Measurements from ENCODE around the gene STXBP1. TPM values are rescaled to one million over a fixed set of nuclear protein-coding genes. Genes with fewer than 3 reads are reported as not detected.

The STXBP1 gene
- total RNA-seq, 1 experiment from 2014 or later: 10.9 TPM

DNA sequence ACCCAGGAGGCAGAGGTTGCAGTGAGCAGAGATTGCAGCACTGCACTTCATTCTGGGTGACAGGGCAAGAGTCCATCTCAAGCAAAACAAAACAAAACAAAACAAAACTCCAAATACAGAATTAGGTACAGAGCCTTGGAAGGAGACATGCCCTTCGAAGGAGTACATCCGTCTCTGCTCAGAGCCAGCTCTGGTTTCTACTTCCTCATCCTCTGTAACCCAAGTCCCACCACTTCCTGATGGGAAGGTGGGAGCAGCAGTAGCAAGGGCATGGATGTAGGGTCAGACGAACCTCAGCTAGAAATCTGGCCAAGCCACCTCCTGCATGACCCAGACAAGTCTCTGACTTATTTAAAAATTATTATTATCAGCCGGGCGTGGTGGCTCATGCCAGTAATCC, 16.5 kb upstream of the STXBP1 start:
- CTCF ChIA-PET: interaction anchor here (0.6 kb wide), 1 partner anchor 702 kb away, joined by 4 read pairs; no protein-coding TSS in a partner anchor
- BruUV-seq (replicated peaks): no TSS peak

GRCh38 chr9:127598839-127599549, 13.1 kb upstream of the STXBP1 start:
- no peak overlapping the region for H3K4me3 ChIP-seq (ENCODE audit: low read depth, low read length, poor library complexity, severe bottlenecking)
- H3K27ac ChIP-seq (ENCODE audit: low read depth, low read length, poor library complexity, severe bottlenecking): no peak overlapping the region
- CTCF ChIA-PET: no interaction called here
- H3K36me3 ChIP-seq (ENCODE audit: insufficient read depth, low read length, poor library complexity, severe bottlenecking): no peaks in the 10 kb centered on the region
- intact Hi-C loops (cut with micrococcal nuclease; ENCODE audit: unreplicated experiment): no loop called here
- H3K9me3 ChIP-seq (ENCODE audit: low read depth, low read length, poor library complexity, severe bottlenecking): no peaks in the 10 kb centered on the region
- H3K4me1 ChIP-seq (ENCODE audit: insufficient read depth, low read length, poor library complexity, severe bottlenecking): peaks cover 4% of the 10 kb centered on the region
- no TSS peak for BruUV-seq (replicated peaks)
- H3K27me3 ChIP-seq (replicated peaks; ENCODE audit: insufficient read depth, low read depth, low read length, poor library complexity): no peaks in the 10 kb centered on the region
- TF ChIP-seq EZH2 (IDR thresholded peaks at IDR 0.05; ENCODE audit: borderline replicate concordance, low read depth, low read length, poor library complexity, severe bottlenecking): no peak
- TF ChIP-seq CTCF (conservative IDR thresholded peaks at IDR 0.05; ENCODE audit: low read depth, low read length): no peak
- POLR2A ChIA-PET (ENCODE audit: low non-redundant PET): no interaction called here
- peak; percentile 60 for DNase-seq (ENCODE audit: low spot score)

More for the DNA sequence above, 16.5 kb upstream of the STXBP1 start:
- H3K36me3 ChIP-seq (ENCODE audit: insufficient read depth, low read length, poor library complexity, severe bottlenecking): no peaks in the 10 kb centered on the region
- POLR2A ChIA-PET (ENCODE audit: low non-redundant PET): no interaction called here
- H3K4me3 ChIP-seq (ENCODE audit: low read depth, low read length, poor library complexity, severe bottlenecking): no peak overlapping the region
- no peak for DNase-seq (ENCODE audit: low spot score)
- intact Hi-C loops (cut with micrococcal nuclease; ENCODE audit: unreplicated experiment): no loop called here
- TF ChIP-seq EZH2 (IDR thresholded peaks at IDR 0.05; ENCODE audit: borderline replicate concordance, low read depth, low read length, poor library complexity, severe bottlenecking) (no peak), CTCF (conservative IDR thresholded peaks at IDR 0.05; ENCODE audit: low read depth, low read length) (no peak)
- no peak overlapping the region for H3K27ac ChIP-seq (ENCODE audit: low read depth, low read length, poor library complexity, severe bottlenecking)
- H3K27me3 ChIP-seq (replicated peaks; ENCODE audit: insufficient read depth, low read depth, low read length, poor library complexity): no peaks in the 10 kb centered on the region
- peaks cover 4% of the 10 kb centered on the region for H3K4me1 ChIP-seq (ENCODE audit: insufficient read depth, low read length, poor library complexity, severe bottlenecking)
- H3K9me3 ChIP-seq (ENCODE audit: low read depth, low read length, poor library complexity, severe bottlenecking): no peaks in the 10 kb centered on the region

DNA sequence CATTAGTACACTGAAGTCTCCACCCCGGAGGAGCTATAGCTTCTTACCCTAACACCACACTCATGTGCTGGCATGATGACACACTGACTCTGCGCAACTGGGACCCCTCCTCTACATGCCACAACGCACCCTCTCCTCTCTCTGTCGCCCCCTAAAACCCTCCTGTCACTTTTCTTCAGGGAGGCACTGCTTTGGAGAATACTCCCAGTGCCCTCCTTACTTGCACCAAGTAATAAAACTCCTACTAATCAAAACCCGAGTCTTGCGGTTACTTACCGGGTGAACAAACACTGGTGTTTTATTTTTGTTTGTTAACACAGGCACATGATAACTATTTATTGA, 12.6 kb upstream of the STXBP1 start:
- Histone ChIP-seq H3K27me3 (replicated peaks; ENCODE audit: insufficient read depth, low read depth, low read length, poor library complexity) (no peaks in the 10 kb centered on the region), H3K9me3 (ENCODE audit: low read depth, low read length, poor library complexity, severe bottlenecking) (no peaks in the 10 kb centered on the region), H3K4me1 (ENCODE audit: insufficient read depth, low read length, poor library complexity, severe bottlenecking) (peaks cover 4% of the 10 kb centered on the region), H3K36me3 (ENCODE audit: insufficient read depth, low read length, poor library complexity, severe bottlenecking) (no peaks in the 10 kb centered on the region), H3K4me3 (ENCODE audit: low read depth, low read length, poor library complexity, severe bottlenecking) (no peak overlapping the region), H3K27ac (ENCODE audit: low read depth, low read length, poor library complexity, severe bottlenecking) (no peak overlapping the region)
- DNase-seq (ENCODE audit: low spot score): no peak
- no TSS peak for BruUV-seq (replicated peaks)
- ChIA-PET POLR2A (ENCODE audit: low non-redundant PET) (no interaction called here), CTCF (no interaction called here)
- TF ChIP-seq CTCF (conservative IDR thresholded peaks at IDR 0.05; ENCODE audit: low read depth, low read length) (no peak), EZH2 (IDR thresholded peaks at IDR 0.05; ENCODE audit: borderline replicate concordance, low read depth, low read length, poor library complexity, severe bottlenecking) (no peak)
- intact Hi-C loops (cut with micrococcal nuclease; ENCODE audit: unreplicated experiment): no loop called here
